ENCODE data around the gene GRID2IP. TPM values are rescaled to one million over a fixed set of nuclear protein-coding genes. Genes with fewer than 3 reads are reported as not detected.
"Not testable (repeated sequence)": the region's sequence is repeated elsewhere in the genome, so short reads cannot be mapped to it uniquely, and the experiment has no call there.

GRID2IP gene
- total RNA-seq, 1 experiment from 2014 or later: 1.4 TPM

DNA sequence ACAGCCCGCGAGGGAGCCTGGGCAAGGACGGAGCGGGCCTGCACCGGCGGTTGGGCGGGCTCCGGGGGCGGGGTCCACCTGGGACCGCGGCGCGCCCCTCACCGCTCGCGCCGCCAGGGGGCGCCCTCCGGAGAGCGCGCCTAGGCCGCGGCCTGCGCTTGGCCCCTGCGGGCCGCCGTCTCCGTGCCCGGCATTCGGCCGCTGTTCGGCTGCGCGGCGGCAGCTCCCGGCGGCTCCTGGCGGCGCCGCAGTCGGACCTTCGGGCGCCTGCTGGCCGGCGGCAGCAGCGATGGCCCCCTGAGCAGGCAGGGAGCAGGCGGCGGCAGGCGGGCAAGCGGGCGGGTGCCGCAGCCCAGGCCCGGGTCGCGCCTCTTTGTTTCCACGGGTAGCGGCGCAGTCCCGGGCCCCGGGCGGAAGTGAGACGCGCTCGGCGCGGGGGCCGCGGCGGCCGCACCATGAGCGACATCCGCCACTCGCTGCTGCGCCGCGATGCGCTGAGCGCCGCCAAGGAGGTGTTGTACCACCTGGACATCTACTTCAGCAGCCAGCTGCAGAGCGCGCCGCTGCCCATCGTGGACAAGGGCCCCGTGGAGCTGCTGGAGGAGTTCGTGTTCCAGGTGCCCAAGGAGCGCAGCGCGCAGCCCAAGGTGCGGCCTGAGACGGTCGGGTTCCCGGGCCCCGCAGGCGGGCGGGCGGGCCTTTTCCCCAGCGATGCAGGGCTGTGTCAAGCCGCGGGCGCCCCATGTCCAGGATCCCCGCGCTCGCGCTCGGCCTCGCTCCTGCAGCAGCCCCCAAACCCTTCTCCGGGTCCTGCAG, 38.8 kb upstream of the GRID2IP start, which contains the start of gene INTS15:
INTS15 (plus strand) TSS at position 193 of the 816 bp plus-strand sequence; CDS start at position 456, 263 bp downstream.
- Mint-ChIP-seq H3K9me3 (ENCODE audit: low read depth, unreplicated experiment) (no peaks in the 10 kb centered on the region), H3K4me1 (ENCODE audit: low read depth, unreplicated experiment) (no peaks in the 10 kb centered on the region), H3K27ac (ENCODE audit: unreplicated experiment) (peak within 1 kb of the TSS; percentile 73), H3K4me3 (ENCODE audit: low read depth, unreplicated experiment) (peak within 1 kb of the TSS; percentile 72), H3K36me3 (ENCODE audit: insufficient read depth, unreplicated experiment) (peaks cover 85% of the 10 kb centered on the region), H3K27me3 (ENCODE audit: unreplicated experiment) (no peaks in the 10 kb centered on the region)
- peak; percentile 95 for DNase-seq
- intact Hi-C loops (cut with micrococcal nuclease; ENCODE audit: unreplicated experiment): no loop called here
- no TSS peak for BruUV-seq (replicated peaks)
- TF ChIP-seq, protein P1, sequence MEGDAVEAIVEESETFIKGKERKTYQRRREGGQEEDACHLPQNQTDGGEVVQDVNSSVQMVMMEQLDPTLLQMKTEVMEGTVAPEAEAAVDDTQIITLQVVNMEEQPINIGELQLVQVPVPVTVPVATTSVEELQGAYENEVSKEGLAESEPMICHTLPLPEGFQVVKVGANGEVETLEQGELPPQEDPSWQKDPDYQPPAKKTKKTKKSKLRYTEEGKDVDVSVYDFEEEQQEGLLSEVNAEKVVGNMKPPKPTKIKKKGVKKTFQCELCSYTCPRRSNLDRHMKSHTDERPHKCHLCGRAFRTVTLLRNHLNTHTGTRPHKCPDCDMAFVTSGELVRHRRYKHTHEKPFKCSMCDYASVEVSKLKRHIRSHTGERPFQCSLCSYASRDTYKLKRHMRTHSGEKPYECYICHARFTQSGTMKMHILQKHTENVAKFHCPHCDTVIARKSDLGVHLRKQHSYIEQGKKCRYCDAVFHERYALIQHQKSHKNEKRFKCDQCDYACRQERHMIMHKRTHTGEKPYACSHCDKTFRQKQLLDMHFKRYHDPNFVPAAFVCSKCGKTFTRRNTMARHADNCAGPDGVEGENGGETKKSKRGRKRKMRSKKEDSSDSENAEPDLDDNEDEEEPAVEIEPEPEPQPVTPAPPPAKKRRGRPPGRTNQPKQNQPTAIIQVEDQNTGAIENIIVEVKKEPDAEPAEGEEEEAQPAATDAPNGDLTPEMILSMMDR (IDR thresholded peaks at IDR 0.05; ENCODE audit: unreplicated experiment): peak; percentile 93
- CTCF ChIA-PET: interaction anchor here (0.6 to 1.4 kb wide), 4 partner anchors 31 to 1717 kb away, joined by 3 to 6 read pairs (median 4); no protein-coding TSS in a partner anchor

DNA sequence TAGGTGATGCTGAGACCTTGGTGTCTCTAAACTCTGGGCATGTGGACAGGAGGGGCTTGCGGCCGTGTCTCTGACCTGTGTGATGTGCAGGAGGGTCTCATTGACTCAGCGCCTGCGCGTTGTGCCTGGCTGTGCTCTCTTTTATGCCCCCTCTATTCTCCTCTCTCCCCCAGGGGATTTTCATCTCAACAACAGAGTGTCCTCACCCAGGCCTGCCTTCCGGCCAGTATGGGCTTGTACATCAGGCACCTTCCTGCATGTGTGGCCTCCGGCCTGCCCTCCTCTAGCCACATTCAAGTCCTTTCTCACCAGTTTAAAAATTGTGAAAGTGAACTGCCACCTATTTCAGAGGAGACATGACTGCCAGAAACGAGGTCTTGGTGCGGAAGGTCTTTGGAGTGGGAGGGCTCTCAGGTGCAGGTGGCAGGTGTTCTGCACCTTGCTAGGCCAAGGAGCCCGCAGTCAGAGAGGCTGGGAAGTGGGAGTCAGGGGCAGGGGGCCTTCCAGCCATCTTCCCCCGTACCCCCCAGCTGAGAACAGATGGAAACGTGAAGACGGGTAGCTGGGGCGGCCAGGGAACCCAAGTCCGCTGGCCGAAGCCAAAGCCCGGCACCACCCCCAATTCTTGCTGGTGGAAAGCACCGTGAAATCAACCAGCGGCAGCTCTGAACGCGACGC, 38.0 kb upstream of the GRID2IP start:
- H3K4me3 Mint-ChIP-seq (ENCODE audit: low read depth, unreplicated experiment): peak overlapping the region; percentile 72
- TF ChIP-seq, protein P1 (IDR thresholded peaks at IDR 0.05; ENCODE audit: unreplicated experiment): no peak
- H3K36me3 Mint-ChIP-seq (ENCODE audit: insufficient read depth, unreplicated experiment): peaks cover 82% of the 10 kb centered on the region
- H3K27me3 Mint-ChIP-seq (ENCODE audit: unreplicated experiment): no peaks in the 10 kb centered on the region
- no peaks in the 10 kb centered on the region for H3K4me1 Mint-ChIP-seq (ENCODE audit: low read depth, unreplicated experiment)
- no peaks in the 10 kb centered on the region for H3K9me3 Mint-ChIP-seq (ENCODE audit: low read depth, unreplicated experiment)
- intact Hi-C loops (cut with micrococcal nuclease; ENCODE audit: unreplicated experiment): no loop called here
- CTCF ChIA-PET: interaction anchor here (0.9 to 1.4 kb wide), 2 partner anchors 37 to 73 kb away, joined by 4 to 6 read pairs; no protein-coding TSS in a partner anchor
- no peak for DNase-seq
- peak overlapping the region; percentile 73 for H3K27ac Mint-ChIP-seq (ENCODE audit: unreplicated experiment)
- BruUV-seq (replicated peaks): no TSS peak

DNA sequence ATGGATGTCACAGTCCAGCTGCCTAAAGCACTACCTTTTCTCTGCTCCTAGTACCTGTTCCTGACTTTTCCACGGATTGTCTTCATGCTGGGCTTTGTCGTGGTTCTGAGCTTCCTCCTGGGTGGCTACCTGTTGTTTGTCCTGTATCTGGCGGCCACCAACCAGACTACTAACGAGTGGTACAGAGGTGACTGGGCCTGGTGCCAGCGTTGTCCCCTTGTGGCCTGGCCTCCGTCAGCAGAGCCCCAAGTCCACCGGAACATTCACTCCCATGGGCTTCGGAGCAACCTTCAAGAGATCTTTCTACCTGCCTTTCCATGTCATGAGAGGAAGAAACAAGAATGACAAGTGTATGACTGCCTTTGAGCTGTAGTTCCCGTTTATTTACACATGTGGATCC, 37.3 kb upstream of the GRID2IP start:
- no peaks in the 10 kb centered on the region for H3K4me1 Mint-ChIP-seq (ENCODE audit: low read depth, unreplicated experiment)
- TF ChIP-seq, protein P1 (IDR thresholded peaks at IDR 0.05; ENCODE audit: unreplicated experiment): no peak
- no peak overlapping the region for H3K4me3 Mint-ChIP-seq (ENCODE audit: low read depth, unreplicated experiment)
- intact Hi-C loops (cut with micrococcal nuclease; ENCODE audit: unreplicated experiment): no loop called here
- CTCF ChIA-PET: interaction anchor here (0.9 kb wide), 1 partner anchor 8 kb away, joined by 3 read pairs; no protein-coding TSS in a partner anchor
- H3K36me3 Mint-ChIP-seq (ENCODE audit: insufficient read depth, unreplicated experiment): peaks cover 75% of the 10 kb centered on the region
- H3K9me3 Mint-ChIP-seq (ENCODE audit: low read depth, unreplicated experiment): no peaks in the 10 kb centered on the region
- H3K27me3 Mint-ChIP-seq (ENCODE audit: unreplicated experiment): no peaks in the 10 kb centered on the region
- DNase-seq: no peak
- H3K27ac Mint-ChIP-seq (ENCODE audit: unreplicated experiment): no peak overlapping the region
- no TSS peak for BruUV-seq (replicated peaks)

DNA sequence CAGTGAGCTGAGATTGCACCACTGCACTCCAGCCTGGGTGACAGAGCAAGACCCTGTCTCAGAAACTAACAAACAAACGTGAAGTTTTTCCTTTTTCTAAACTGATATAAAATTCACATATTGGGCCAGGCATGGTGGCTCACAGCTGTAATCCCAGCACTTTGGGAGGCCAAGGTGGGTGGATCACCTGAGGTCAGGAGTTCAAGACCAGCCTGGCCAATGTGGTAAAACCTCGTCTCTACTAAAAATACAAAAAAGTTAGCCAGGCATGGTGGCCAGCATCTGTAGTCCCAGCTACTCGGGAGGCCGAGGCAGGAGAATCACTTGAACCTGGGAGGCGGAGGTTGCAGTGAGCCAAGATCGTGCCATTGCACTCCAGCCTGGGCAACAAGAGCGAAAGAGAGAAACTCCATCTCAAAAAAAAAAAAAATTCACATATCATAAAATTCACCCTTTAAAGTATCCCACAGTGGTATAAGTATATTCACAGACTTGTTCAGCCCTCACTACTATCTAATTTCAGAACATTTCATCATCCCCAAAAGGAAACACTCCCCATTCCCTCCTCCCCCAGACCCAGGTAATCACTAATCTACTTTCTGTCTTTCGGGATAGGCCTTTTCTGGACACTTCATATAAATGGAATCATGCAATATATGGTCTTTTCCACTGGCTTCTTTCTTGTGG, 34.6 kb upstream of the GRID2IP start:
- BruUV-seq (replicated peaks); H3K4me1 Mint-ChIP-seq (ENCODE audit: low read depth, unreplicated experiment); H3K27me3 Mint-ChIP-seq (ENCODE audit: unreplicated experiment); H3K27ac Mint-ChIP-seq (ENCODE audit: unreplicated experiment); intact Hi-C loops (cut with micrococcal nuclease; ENCODE audit: unreplicated experiment); H3K9me3 Mint-ChIP-seq (ENCODE audit: low read depth, unreplicated experiment); DNase-seq; CTCF ChIA-PET; H3K4me3 Mint-ChIP-seq (ENCODE audit: low read depth, unreplicated experiment): not testable (repeated sequence)
- peaks cover 71% of the 10 kb centered on the region for H3K36me3 Mint-ChIP-seq (ENCODE audit: insufficient read depth, unreplicated experiment)
